GM08714 (cell line): ENCODE data around the gene PAX6.
"Not testable (repeated sequence)": the region's sequence is repeated elsewhere in the genome, so short reads cannot be mapped to it uniquely, and the experiment has no call there.

Source experiments
- H3K4me3 ChIP-seq: fragments of 200-500 bp; sonication (Bioruptor generic); 2 replicates; pipeline ENCODE4 v1.5.1; 2014; ENCODE audit warnings: mild to moderate bottlenecking, low read length, inconsistent platforms
- ZNF274 ChIP-seq: IDR thresholded peaks from 2 replicates; pipeline ENCODE4 v1.6.1; 2012; ENCODE audit warnings: mild to moderate bottlenecking, low read depth, low read length

Gene PAX6

DNA sequence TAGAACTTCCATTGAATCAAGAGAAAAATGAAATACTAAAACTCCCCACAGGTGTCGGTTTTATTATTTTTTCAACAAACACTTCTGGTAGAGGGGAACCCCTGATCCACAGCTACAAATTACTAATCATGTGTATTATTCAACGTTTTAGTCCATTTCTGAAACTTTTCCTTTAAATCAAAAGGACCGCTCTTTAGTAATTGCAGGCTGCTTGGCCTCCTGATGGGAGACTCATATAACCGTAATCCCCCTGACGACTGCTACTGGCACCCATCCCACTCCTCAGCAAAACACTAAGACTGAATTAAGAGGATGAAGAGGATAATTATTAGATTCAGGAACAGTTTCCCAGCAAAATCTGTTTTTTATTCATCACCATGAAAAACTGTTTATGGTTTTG, 46.4 kb downstream of the PAX6 start:
- H3K4me3 ChIP-seq: no peak overlapping the region
- no peak for TF ChIP-seq ZNF274

GRCh38 chr11:31764261-31764660, 46.9 kb downstream of the PAX6 start:
- no peak overlapping the region for H3K4me3 ChIP-seq
- no peak for TF ChIP-seq ZNF274

DNA sequence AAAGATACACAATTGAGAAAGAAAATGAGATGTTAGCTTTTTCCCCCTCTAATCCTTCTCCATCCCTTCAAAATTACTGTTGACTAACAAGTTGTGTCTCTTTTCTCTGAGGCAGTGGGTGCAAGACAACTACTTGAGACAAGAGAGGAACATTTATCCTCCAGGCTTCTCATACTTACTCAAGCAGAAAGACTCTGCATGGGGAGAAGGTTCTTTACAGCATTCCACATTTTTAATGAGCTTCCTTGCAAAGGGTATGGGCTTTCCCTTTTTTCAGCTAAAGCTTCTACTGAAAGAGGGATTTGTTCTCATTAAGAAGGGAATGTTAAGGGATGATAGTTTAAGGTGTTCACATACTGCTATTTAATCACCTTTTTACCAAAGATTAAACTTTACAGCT, 47.8 kb downstream of the PAX6 start:
- no peak for TF ChIP-seq ZNF274
- no peak overlapping the region for H3K4me3 ChIP-seq

GRCh38 chr11:31761636-31762035, 49.5 kb downstream of the PAX6 start:
- H3K4me3 ChIP-seq: no peak overlapping the region
- TF ChIP-seq ZNF274: no peak

- TF ChIP-seq ZNF274: no peak
- H3K4me3 ChIP-seq: no peak overlapping the region
These were observed 53.8 kb downstream of the PAX6 start for GRCh38 chr11:31757260-31757835.

- no peak for TF ChIP-seq ZNF274
These were observed 63.5 kb downstream of the PAX6 start for GRCh38 chr11:31747581-31747980.

GRCh38 chr11:31740731-31741368, 70.3 kb downstream of the PAX6 start:
- not testable (repeated sequence) for H3K4me3 ChIP-seq

More at GRCh38 chr11:31747581-31747980, 63.5 kb downstream of the PAX6 start:
- no peak overlapping the region for H3K4me3 ChIP-seq

DNA sequence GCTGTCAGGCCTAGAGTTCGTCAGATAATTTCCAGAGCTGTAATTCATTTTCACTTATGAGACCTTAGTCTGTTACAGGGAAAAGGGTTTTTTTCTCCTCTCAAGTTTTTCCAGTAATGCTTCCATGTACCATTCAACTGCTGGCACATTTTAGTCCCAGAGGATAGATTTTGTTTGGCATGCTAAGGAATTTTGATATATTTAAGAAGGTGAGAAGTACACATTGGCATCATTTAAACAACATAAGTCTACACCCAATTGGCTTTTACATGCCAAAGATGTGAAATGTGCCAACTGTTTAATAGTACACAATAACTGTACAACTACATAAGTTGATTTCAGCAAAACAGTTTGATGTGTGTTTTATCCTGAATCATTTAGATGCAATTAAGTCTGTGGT, 71.0 kb downstream of the PAX6 start:
- no peak overlapping the region for H3K4me3 ChIP-seq
- no peak for TF ChIP-seq ZNF274
